HCT116 (cell line): ENCODE measurements around the gene SETD1B. TPM values are rescaled to one million over a fixed set of nuclear protein-coding genes. Genes with fewer than 3 reads are reported as not detected.

Experiments used
- ATAC-seq: fragments of 200-7000 bp; cut with Tn5 transposase; 2 replicates; pipeline ENCODE4 v1.9.1; 2020; ENCODE audit warnings: mild to moderate bottlenecking, moderate library complexity
- BruUV-seq: library from RNA; stranded (reverse); fragments of 400-500 nt; replicated peaks from 2 replicates; lab custom pipeline; 2021; lab: Mats Ljungman, UMichigan
- CTCF ChIA-PET: fragments of 300-600 bp; sonication (Branson Sonifier 250); formaldehyde crosslinking; loops from one replicate; lab custom pipeline; 2021; ENCODE audit warnings: antibody characterized with exemption; lab: Charles Lee
- POLR2A ChIA-PET: fragments of 300-600, 350-600 bp; sonication (Branson Sonifier 250); formaldehyde crosslinking; loops from one replicate; lab custom pipeline; 2021; ENCODE audit warnings: antibody characterized with exemption; lab: Charles Lee
- RAD21 ChIA-PET, 2 experiments: fragments of 300-600 bp; sonication (Branson Sonifier 250); formaldehyde crosslinking; loops; one replicate each; lab custom pipeline; 2023; ENCODE audit warnings: low total read pairs in 2 of 2; ENCODE audit not compliant: uncharacterized antibody in 2 of 2, unreplicated experiment in 2 of 2, low non-redundant PET in 1 of 2; lab: Charles Lee
- DNase-seq: peaks from one replicate; pipeline ENCODE4 v3.0.0-alpha.2; 2010; ENCODE audit warnings: low read depth, low spot score
- H2AFZ ChIP-seq: fragments of 200-600 bp; shearing (Covaris generic), sonication (generic); 2 replicates; pipeline ENCODE4 v1.6.1; 2017; ENCODE audit warnings: low read depth, mixed run types, mixed read lengths, antibody characterized with exemption, low read length; ENCODE audit not compliant: poor library complexity, severe bottlenecking
- H3K27ac ChIP-seq: 2 replicates; pipeline ENCODE4 v1.5.1; 2012; ENCODE audit warnings: low read depth, low read length
- H3K27me3 ChIP-seq: fragments of 200-600 bp; sonication (generic); 2 replicates; pipeline ENCODE4 v1.6.1; 2016; ENCODE audit warnings: mixed run types, low read length, mixed read lengths; ENCODE audit not compliant: insufficient read depth
- H3K36me3 ChIP-seq, 2 experiments: fragments of 200-500 bp in 1 of 2; fragments of 200-600 bp in 1 of 2; sonication (Bioruptor generic) in 1 of 2; sonication (generic) in 1 of 2; 2 replicates each; pipeline versions ENCODE4 v1.5.1 to v1.6.1; 2014 to 2016; ENCODE audit warnings: low read length in 2 of 2, inconsistent platforms in 1 of 2, mixed read lengths in 1 of 2, mixed run types in 1 of 2; ENCODE audit not compliant: insufficient read depth in 2 of 2, control insufficient read depth in 1 of 2
- H3K4me1 ChIP-seq, 2 experiments: fragments of 200-600 bp in 1 of 2; sonication (generic) in 1 of 2; 2 replicates each; pipeline versions ENCODE4 v1.5.1 to v1.6.1; 2012 to 2017; ENCODE audit warnings: low read length in 2 of 2, inconsistent platforms in 1 of 2, mild to moderate bottlenecking in 1 of 2, mixed read lengths in 1 of 2, mixed run types in 1 of 2, moderate library complexity in 1 of 2; ENCODE audit not compliant: insufficient read depth in 2 of 2, control insufficient read depth in 1 of 2
- H3K4me2 ChIP-seq: fragments of 200-600 bp; sonication (generic); 2 replicates; pipeline ENCODE4 v1.6.1; 2017; ENCODE audit warnings: mixed run types, low read length, mixed read lengths
- H3K4me3 ChIP-seq, 2 experiments: fragments of 200-600 bp in 1 of 2; sonication (generic) in 1 of 2; replicated peaks in 1 of 2; 2 replicates each; pipeline ENCODE4 v1.5.1; 2011 to 2016; ENCODE audit warnings: low read length in 2 of 2, control low read depth in 1 of 2, low read depth in 1 of 2, mild to moderate bottlenecking in 1 of 2, mixed read lengths in 1 of 2, mixed run types in 1 of 2
- H3K79me2 ChIP-seq: fragments of 200-600 bp; sonication (generic); 2 replicates; pipeline ENCODE4 v1.6.1; 2017; ENCODE audit warnings: mild to moderate bottlenecking, mixed run types, low read length, moderate library complexity, mixed read lengths; ENCODE audit not compliant: insufficient read depth
- H3K9ac ChIP-seq: fragments of 200-600 bp; sonication (generic); 2 replicates; pipeline ENCODE4 v1.6.1; 2016; ENCODE audit warnings: low read length, mixed read lengths
- H3K9me2 ChIP-seq: fragments of 200-600 bp; sonication (generic), shearing (Covaris generic); 2 replicates; pipeline ENCODE4 v1.6.1; 2017; ENCODE audit warnings: mixed run types, mild to moderate bottlenecking, moderate library complexity; ENCODE audit not compliant: insufficient read depth
- H3K9me3 ChIP-seq, 2 experiments: fragments of 200-500 bp in 1 of 2; fragments of 200-600 bp in 1 of 2; sonication (Bioruptor generic) in 1 of 2; sonication (generic) in 1 of 2; 2 replicates each; pipeline ENCODE4 v1.6.1; 2014 to 2017; ENCODE audit warnings: low read length in 2 of 2, mixed read lengths in 2 of 2, inconsistent platforms in 1 of 2, low read depth in 1 of 2, mild to moderate bottlenecking in 1 of 2, mixed run types in 1 of 2, moderate library complexity in 1 of 2; ENCODE audit not compliant: control insufficient read depth in 1 of 2, insufficient read depth in 1 of 2
- H4K20me1 ChIP-seq: fragments of 200-600 bp; sonication (generic), shearing (Covaris generic); 2 replicates; pipeline ENCODE4 v1.6.1; 2017; ENCODE audit warnings: mixed run types, mild to moderate bottlenecking, moderate library complexity; ENCODE audit not compliant: insufficient read depth
- ATF3 ChIP-seq: IDR thresholded peaks from 2 replicates; pipeline ENCODE4 v1.6.1; 2012
- CBX3 ChIP-seq: IDR thresholded peaks from 2 replicates; pipeline ENCODE4 v1.6.1; 2012; ENCODE audit warnings: low read depth
- CEBPB ChIP-seq: IDR thresholded peaks from 2 replicates; pipeline ENCODE4 v1.6.1; 2012; ENCODE audit warnings: low read depth
- CTCF ChIP-seq, 3 experiments: fragments of 200-600 bp in 1 of 3; sonication (generic) in 1 of 3; IDR thresholded peaks in 2 of 3; conservative IDR thresholded peaks in 1 of 3; 2 replicates each; pipeline ENCODE4 v1.5.1; 2012 to 2017; ENCODE audit warnings: low read depth in 2 of 3, low read length in 2 of 3, antibody characterized with exemption in 1 of 3, borderline replicate concordance in 1 of 3, control low read depth in 1 of 3, mild to moderate bottlenecking in 1 of 3, mixed read lengths in 1 of 3, mixed run types in 1 of 3, moderate library complexity in 1 of 3; ENCODE audit not compliant: insufficient read depth in 1 of 3
- JUND ChIP-seq: IDR thresholded peaks from 2 replicates; pipeline ENCODE4 v1.6.1; 2012
- MAX ChIP-seq: IDR thresholded peaks from 2 replicates; pipeline ENCODE4 v1.6.1; 2012
- POLR2A ChIP-seq: IDR thresholded peaks from 2 replicates; pipeline ENCODE4 v1.7.0; 2011; ENCODE audit warnings: borderline replicate concordance; ENCODE audit not compliant: insufficient read depth, insufficient read length; ENCODE audit errors: extremely low read depth
- RAD21 ChIP-seq: IDR thresholded peaks from 2 replicates; pipeline ENCODE4 v1.6.1; 2012; ENCODE audit warnings: low read depth, mild to moderate bottlenecking
- REST ChIP-seq: IDR thresholded peaks from 2 replicates; pipeline ENCODE4 v1.6.1; 2012; ENCODE audit warnings: low read depth
- SRF ChIP-seq: IDR thresholded peaks from 2 replicates; pipeline ENCODE4 v1.6.1; 2012; ENCODE audit warnings: low read depth
- intact Hi-C: fragments of 100-400 bp; cut with micrococcal nuclease; formaldehyde crosslinking; loops from 2 replicates; pipeline ENCODE4 v1.10.0; 2022
- total RNA-seq: library from RNA; stranded (reverse); gene quantifications from one replicate; pipeline ENCODE4 v1.2.1, GENCODE V29; 2021; ENCODE audit not compliant: unreplicated experiment

Gene SETD1B
- total RNA-seq, 1 experiment from 2014 or later = 17.5 TPM

- TF ChIP-seq REST (no peak), POLR2A (no peak), RAD21 (no peak)
These were observed 24.4 kb upstream of the SETD1B start (continued) for GRCh38 chr12:121779422-121779895.

GRCh38 chr12:121780429-121780828, 23.4 kb upstream of the SETD1B start:
- no peak overlapping the region; the same call in 1 of the 2 replicates for H3K9ac ChIP-seq
- BruUV-seq = no TSS peak
- no peak overlapping the region for H3K4me3 ChIP-seq
- intact Hi-C loops = no loop called here
- no peak overlapping the region; the same call in 1 of the 2 replicates for H3K27ac ChIP-seq
- H3K36me3 ChIP-seq = peaks cover 19 to 23% of the 10 kb centered on the region in 2 experiments; a peak in 3 of 4 replicates
- RAD21 ChIA-PET = no interaction called here
- TF ChIP-seq CEBPB (no peak), JUND (no peak), CBX3 (no peak), RAD21 (no peak), MAX (no peak), REST (no peak), CTCF (IDR thresholded peaks at IDR 0.05 in 2 of 3, conservative IDR thresholded peaks at IDR 0.05 in 1 of 3; ENCODE audit: borderline replicate concordance in 1 of 3, insufficient read depth in 1 of 3, low read depth in 2 of 3, low read length in 2 of 3) (no peak), SRF (no peak), ATF3 (no peak)
- TF ChIP-seq, all 23 proteins: peak for 0
- ChIA-PET CTCF (interaction anchor here (0.7 kb wide), 1 partner anchor 82 kb away, joined by 3 read pairs; no protein-coding TSS in a partner anchor), POLR2A (interaction anchor here (6.9 kb wide), 1 partner anchor 14 kb away, joined by 33 read pairs; the partner anchor contains the start of gene RHOF)
- Histone ChIP-seq H4K20me1 (peaks cover 3% of the 10 kb centered on the region; the same call in 1 of the 2 replicates), H3K4me2 (no peak overlapping the region), H3K79me2 (peaks cover 52% of the 10 kb centered on the region), H3K9me2 (no peaks in the 10 kb centered on the region), H2AFZ (no peak overlapping the region), H3K27me3 (no peaks in the 10 kb centered on the region), H3K9me3 (no peaks in the 10 kb centered on the region), H3K4me1 (peaks cover 24 to 62% of the 10 kb centered on the region in 2 experiments)
- DNase-seq = no peak
- no peak for ATAC-seq
